ENCODE data around the gene ARL2. TPM values are rescaled to one million over a fixed set of nuclear protein-coding genes. Genes with fewer than 3 reads are reported as not detected.

ARL2 gene
- polyA plus RNA-seq, 3 donors: 34.3 to 40.4 (median 34.4) TPM

GRCh38 chr11:65013130-65013887 lies 651 bp upstream of the ARL2 start:
- H3K4me1 ChIP-seq (ENCODE audit: control insufficient read depth in 1 of 2, insufficient read depth in 2 of 2, low read length in 2 of 2): peaks cover 22 to 32% of the 10 kb centered on the region in 2 donors
- intact Hi-C loops (cut with micrococcal nuclease): loop anchor here in 1 of 2 donors (1.0 to 10.0 kb wide), 4 partner anchors 69 to 169 kb away; partner anchors contain the start of genes CDC42BPG, CDCA5, PPP2R5B and TM7SF2
- Mint-ChIP-seq H3K27me3 (ENCODE audit: low read depth in 3 of 3) (no peaks in the 10 kb centered on the region), H3K36me3 (peaks cover 16 to 17% of the 10 kb centered on the region in 2 donors), H3K9me3 (peaks cover 0 to 8% (median 0%) of the 10 kb centered on the region in 7 donors), H3K4me1 (peaks cover 35% of the 10 kb centered on the region), H3K4me3 (peak overlapping the region; percentile 90 to 95), H3K27ac (peak overlapping the region; percentile 94 to 98 (median 97))
- TF ChIP-seq CTCF (IDR thresholded peaks at IDR 0.05): peak; percentile 87
- WGBS (ENCODE audit: insufficient coverage): 14% methylated on average over 21 of the region's 22 CpGs
- peak; percentile 86 to 91 (median 90) for DNase-seq
- H3K27me3 ChIP-seq (ENCODE audit: control insufficient read depth in 2 of 2, insufficient read depth in 2 of 2, low read length in 2 of 2): no peaks in the 10 kb centered on the region
- no peaks in the 10 kb centered on the region for H3K9me3 ChIP-seq (replicated peaks in 1 of 2; ENCODE audit: control insufficient read depth in 1 of 2, insufficient read depth in 1 of 2, low read length in 2 of 2)
- H3K4me3 ChIP-seq (replicated peaks in 1 of 3; ENCODE audit: low read depth in 2 of 3, low read length in 3 of 3): peak overlapping the region; percentile 52 to 96 (median 70)
- peak overlapping the region; percentile 93 for H3K9ac ChIP-seq (ENCODE audit: insufficient read depth, low read length, poor library complexity, severe bottlenecking)
- peaks cover 10% of the 10 kb centered on the region for H4K20me1 ChIP-seq (ENCODE audit: insufficient read depth, low read length)
- peak overlapping the region; percentile 94 to 97 for H3K27ac ChIP-seq (ENCODE audit: low read depth in 1 of 2, low read length in 2 of 2)
- H3K4me2 ChIP-seq (replicated peaks; ENCODE audit: extremely low read depth, low read length, poor library complexity, severe bottlenecking): peak overlapping the region; percentile 96
- H3K79me2 ChIP-seq (ENCODE audit: insufficient read depth, low read length): peaks cover 37% of the 10 kb centered on the region
- peak overlapping the region; percentile 96 for H2AFZ ChIP-seq (ENCODE audit: insufficient read depth, low read depth, low read length, poor library complexity, severe bottlenecking)
- peaks cover 2 to 8% of the 10 kb centered on the region in 2 donors for H3K36me3 ChIP-seq (replicated peaks in 1 of 2; ENCODE audit: control insufficient read depth in 1 of 2, insufficient read depth in 2 of 2, low read length in 2 of 2)

- no peak for DNase-seq
- peak overlapping the region; percentile 30 to 97 for H3K27ac ChIP-seq (ENCODE audit: low read depth in 1 of 2, low read length in 2 of 2)
- intact Hi-C loops (cut with micrococcal nuclease): loop anchor here in 1 of 2 donors (5.0 to 10.0 kb wide), 3 partner anchors 68 to 170 kb away; partner anchors contain the start of genes CDC42BPG, CDCA5, TM7SF2 and ZFPL1
- peak overlapping the region; percentile 52 to 96 (median 70) for H3K4me3 ChIP-seq (replicated peaks in 1 of 3; ENCODE audit: low read depth in 2 of 3, low read length in 3 of 3)
- peak overlapping the region; percentile 96 for H2AFZ ChIP-seq (ENCODE audit: insufficient read depth, low read depth, low read length, poor library complexity, severe bottlenecking)
- peak overlapping the region; percentile 48 to 84 (median 79) for H3K27ac Mint-ChIP-seq
- peaks cover 10% of the 10 kb centered on the region for H4K20me1 ChIP-seq (ENCODE audit: insufficient read depth, low read length)
- no peaks in the 10 kb centered on the region for H3K9me3 ChIP-seq (replicated peaks in 1 of 2; ENCODE audit: control insufficient read depth in 1 of 2, insufficient read depth in 1 of 2, low read length in 2 of 2)
- peak overlapping the region; percentile 96 for H3K4me2 ChIP-seq (replicated peaks; ENCODE audit: extremely low read depth, low read length, poor library complexity, severe bottlenecking)
- H3K36me3 Mint-ChIP-seq: peaks cover 21 to 32% of the 10 kb centered on the region in 2 donors
- peaks cover 9 to 20% of the 10 kb centered on the region in 2 donors for H3K36me3 ChIP-seq (replicated peaks in 1 of 2; ENCODE audit: control insufficient read depth in 1 of 2, insufficient read depth in 2 of 2, low read length in 2 of 2)
- peaks cover 37% of the 10 kb centered on the region for H3K79me2 ChIP-seq (ENCODE audit: insufficient read depth, low read length)
- peaks cover 0 to 8% (median 0%) of the 10 kb centered on the region in 7 donors for H3K9me3 Mint-ChIP-seq
- TF ChIP-seq CTCF (IDR thresholded peaks at IDR 0.05): no peak
- H3K4me1 ChIP-seq (ENCODE audit: control insufficient read depth in 1 of 2, insufficient read depth in 2 of 2, low read length in 2 of 2): peaks cover 22 to 32% of the 10 kb centered on the region in 2 donors
- peak overlapping the region; percentile 77 to 85 for H3K4me3 Mint-ChIP-seq
- H3K4me1 Mint-ChIP-seq: peaks cover 38% of the 10 kb centered on the region
- WGBS (ENCODE audit: insufficient coverage): 11% methylated on average over 9 of the region's 23 CpGs
- no peaks in the 10 kb centered on the region for H3K27me3 ChIP-seq (ENCODE audit: control insufficient read depth in 2 of 2, insufficient read depth in 2 of 2, low read length in 2 of 2)
- H3K9ac ChIP-seq (ENCODE audit: insufficient read depth, low read length, poor library complexity, severe bottlenecking): peak overlapping the region; percentile 93
- H3K27me3 Mint-ChIP-seq (ENCODE audit: low read depth in 3 of 3): no peaks in the 10 kb centered on the region
These were observed 817 bp downstream of the ARL2 start for GRCh38 chr11:65014726-65015227.
